Fibroblast of lung (primary cell): ENCODE data around the gene CD151.

ENCODE experiments used
- CTCF ChIP-seq, 2 donors: IDR thresholded peaks in 1 of 2; conservative IDR thresholded peaks in 1 of 2; 1 replicate in 1 of 2; 2 replicates in 1 of 2; pipeline ENCODE4 v1.5.1; 2011 to 2012; ENCODE audit warnings: low read length in 2 of 2, control low read depth in 1 of 2, inconsistent platforms in 1 of 2, low read depth in 1 of 2, mild to moderate bottlenecking in 1 of 2
- EZH2 ChIP-seq: IDR thresholded peaks from 2 replicates; pipeline ENCODE4 v1.5.1; 2012; ENCODE audit warnings: low read length, control low read depth, mild to moderate bottlenecking; ENCODE audit errors: missing control alignments

GRCh38 chr11:827146-827896 is 5.4 kb upstream of the CD151 start:
- TF ChIP-seq CTCF (conservative IDR thresholded peaks at IDR 0.05 in 1 of 2, IDR thresholded peaks at IDR 0.05 in 1 of 2; ENCODE audit: low read depth in 1 of 2, low read length in 2 of 2): no peak
- no peak for TF ChIP-seq EZH2
